ENCODE measurements around the gene RPS6KA5. TPM values are rescaled to one million over a fixed set of nuclear protein-coding genes. Genes with fewer than 3 reads are reported as not detected.
"Not testable (repeated sequence)": the region's sequence is repeated elsewhere in the genome, so short reads cannot be mapped to it uniquely, and the experiment has no call there.

RPS6KA5 gene
- polyA plus RNA-seq, 3 donors from 2014 or later: 11.1 to 19.0 (median 16.6) TPM

GRCh38 chr14:90983560-90983959 lies 76.9 kb downstream of the RPS6KA5 start:
- DNase-seq: no peak
- Mint-ChIP-seq H3K27me3 (ENCODE audit: low read depth in 3 of 3) (peaks cover 0 to 4% (median 1%) of the 10 kb centered on the region in 3 donors), H3K4me1 (no peaks in the 10 kb centered on the region), H3K4me3 (no peak overlapping the region), H3K9me3 (no peaks in the 10 kb centered on the region), H3K27ac (no peak overlapping the region), H3K36me3 (peaks cover 0 to 11% (median 4%) of the 10 kb centered on the region in 3 donors)

GRCh38 chr14:90981636-90982035 lies 78.8 kb downstream of the RPS6KA5 start:
- no peak overlapping the region for H3K27ac Mint-ChIP-seq
- no peak for DNase-seq
- H3K36me3 Mint-ChIP-seq: peaks cover 4 to 17% (median 7%) of the 10 kb centered on the region in 3 donors
- no peak overlapping the region for H3K4me3 Mint-ChIP-seq
- no peaks in the 10 kb centered on the region for H3K4me1 Mint-ChIP-seq
- no peaks in the 10 kb centered on the region for H3K9me3 Mint-ChIP-seq
- peaks cover 0 to 4% (median 1%) of the 10 kb centered on the region in 3 donors for H3K27me3 Mint-ChIP-seq (ENCODE audit: low read depth in 3 of 3)

- not testable (repeated sequence) for H3K4me3 Mint-ChIP-seq; H3K27me3 Mint-ChIP-seq (ENCODE audit: low read depth in 3 of 3); H3K27ac Mint-ChIP-seq
Measured at GRCh38 chr14:90980636-90981035, 79.8 kb downstream of the RPS6KA5 start.

GRCh38 chr14:90979515-90979914 lies 80.9 kb downstream of the RPS6KA5 start:
- no peak overlapping the region for H3K27ac Mint-ChIP-seq
- DNase-seq: no peak

More at GRCh38 chr14:90980636-90981035, 79.8 kb downstream of the RPS6KA5 start:
- H3K9me3 Mint-ChIP-seq, DNase-seq, H3K4me1 Mint-ChIP-seq: not testable (repeated sequence)
- H3K36me3 Mint-ChIP-seq: peaks cover 3 to 20% (median 7%) of the 10 kb centered on the region in 3 donors

GRCh38 chr14:90976101-90976500 lies 84.3 kb downstream of the RPS6KA5 start:
- no peak for DNase-seq
- H3K27ac Mint-ChIP-seq: no peak overlapping the region
- H3K4me3 Mint-ChIP-seq: no peak overlapping the region
- H3K4me1 Mint-ChIP-seq: no peaks in the 10 kb centered on the region
- peaks cover 6 to 24% (median 13%) of the 10 kb centered on the region in 3 donors for H3K36me3 Mint-ChIP-seq
- no peaks in the 10 kb centered on the region for H3K9me3 Mint-ChIP-seq
- peaks cover 0 to 3% (median 0%) of the 10 kb centered on the region in 3 donors for H3K27me3 Mint-ChIP-seq (ENCODE audit: low read depth in 3 of 3)

More at GRCh38 chr14:90979515-90979914, 80.9 kb downstream of the RPS6KA5 start:
- Mint-ChIP-seq H3K4me1 (no peaks in the 10 kb centered on the region), H3K27me3 (ENCODE audit: low read depth in 3 of 3) (peaks cover 0 to 4% (median 1%) of the 10 kb centered on the region in 3 donors), H3K9me3 (no peaks in the 10 kb centered on the region), H3K36me3 (peaks cover 0 to 20% (median 7%) of the 10 kb centered on the region in 3 donors), H3K4me3 (no peak overlapping the region)

GRCh38 chr14:90971687-90972086 lies 88.8 kb downstream of the RPS6KA5 start:
- Mint-ChIP-seq H3K27me3 (ENCODE audit: low read depth in 3 of 3) (peaks cover 0 to 2% (median 0%) of the 10 kb centered on the region in 3 donors), H3K36me3 (peaks cover 6 to 7% (median 6%) of the 10 kb centered on the region in 3 donors), H3K4me1 (peaks cover 13 to 14% of the 10 kb centered on the region in 2 donors), H3K9me3 (no peaks in the 10 kb centered on the region), H3K27ac (no peak overlapping the region), H3K4me3 (no peak overlapping the region)
- no peak for DNase-seq

GRCh38 chr14:90970167-90970600 lies 90.3 kb downstream of the RPS6KA5 start:
- Mint-ChIP-seq H3K9me3 (no peaks in the 10 kb centered on the region), H3K36me3 (peaks cover 6 to 12% (median 10%) of the 10 kb centered on the region in 3 donors), H3K4me1 (peaks cover 13 to 14% of the 10 kb centered on the region in 2 donors), H3K27me3 (ENCODE audit: low read depth in 3 of 3) (peaks cover 0 to 2% (median 0%) of the 10 kb centered on the region in 3 donors), H3K4me3 (no peak overlapping the region), H3K27ac (no peak overlapping the region)
- no peak for DNase-seq

GRCh38 chr14:90969531-90970166 lies 90.8 kb downstream of the RPS6KA5 start:
- Mint-ChIP-seq H3K4me3 (no peak overlapping the region), H3K27me3 (ENCODE audit: low read depth in 3 of 3) (peaks cover 0 to 2% (median 0%) of the 10 kb centered on the region in 3 donors), H3K9me3 (no peaks in the 10 kb centered on the region), H3K36me3 (peaks cover 6 to 13% (median 10%) of the 10 kb centered on the region in 3 donors), H3K4me1 (peaks cover 13 to 14% of the 10 kb centered on the region in 2 donors), H3K27ac (no peak overlapping the region)
- DNase-seq: no peak

- Mint-ChIP-seq H3K4me1 (peaks cover 13 to 14% of the 10 kb centered on the region in 2 donors), H3K9me3 (no peaks in the 10 kb centered on the region), H3K4me3 (no peak overlapping the region), H3K27ac (no peak overlapping the region), H3K27me3 (ENCODE audit: low read depth in 3 of 3) (peaks cover 0 to 2% (median 0%) of the 10 kb centered on the region in 3 donors), H3K36me3 (peaks cover 10 to 13% (median 11%) of the 10 kb centered on the region in 3 donors)
- no peak for DNase-seq
Measured at GRCh38 chr14:90968025-90968424, 92.4 kb downstream of the RPS6KA5 start.

GRCh38 chr14:90966493-90966892 lies 93.9 kb downstream of the RPS6KA5 start:
- no peak for DNase-seq
- Mint-ChIP-seq H3K27me3 (ENCODE audit: low read depth in 3 of 3) (no peaks in the 10 kb centered on the region), H3K9me3 (no peaks in the 10 kb centered on the region), H3K4me3 (no peak overlapping the region), H3K4me1 (peaks cover 13 to 14% of the 10 kb centered on the region in 2 donors), H3K27ac (no peak overlapping the region), H3K36me3 (peaks cover 7 to 10% (median 8%) of the 10 kb centered on the region in 3 donors)

- H3K9me3 Mint-ChIP-seq: no peaks in the 10 kb centered on the region
- no peaks in the 10 kb centered on the region for H3K27me3 Mint-ChIP-seq (ENCODE audit: low read depth in 3 of 3)
- no peak overlapping the region for H3K27ac Mint-ChIP-seq
- no peak for DNase-seq
- peaks cover 4 to 9% (median 5%) of the 10 kb centered on the region in 3 donors for H3K36me3 Mint-ChIP-seq
- peaks cover 13 to 14% of the 10 kb centered on the region in 2 donors for H3K4me1 Mint-ChIP-seq
- H3K4me3 Mint-ChIP-seq: no peak overlapping the region
Measured at GRCh38 chr14:90965765-90966164, 94.7 kb downstream of the RPS6KA5 start.

- Mint-ChIP-seq H3K4me1 (peaks cover 2 to 3% of the 10 kb centered on the region in 2 donors), H3K9me3 (no peaks in the 10 kb centered on the region), H3K27me3 (ENCODE audit: low read depth in 3 of 3) (no peaks in the 10 kb centered on the region), H3K36me3 (peaks cover 9 to 13% (median 10%) of the 10 kb centered on the region in 3 donors), H3K27ac (no peak overlapping the region), H3K4me3 (no peak overlapping the region)
- no peak for DNase-seq
Measured at GRCh38 chr14:90963343-90963742, 97.1 kb downstream of the RPS6KA5 start.

- H3K36me3 Mint-ChIP-seq: peaks cover 9 to 13% (median 13%) of the 10 kb centered on the region in 3 donors
- no peak for DNase-seq
- no peaks in the 10 kb centered on the region for H3K27me3 Mint-ChIP-seq (ENCODE audit: low read depth in 3 of 3)
- H3K4me1 Mint-ChIP-seq: no peaks in the 10 kb centered on the region
- H3K9me3 Mint-ChIP-seq: no peaks in the 10 kb centered on the region
- H3K4me3 Mint-ChIP-seq: no peak overlapping the region
- no peak overlapping the region for H3K27ac Mint-ChIP-seq
Measured at GRCh38 chr14:90962505-90963109, 97.8 kb downstream of the RPS6KA5 start.

- no peak overlapping the region for H3K4me3 Mint-ChIP-seq
Measured at GRCh38 chr14:90960818-90961217, 99.6 kb downstream of the RPS6KA5 start.

More at GRCh38 chr14:90960818-90961217, 99.6 kb downstream of the RPS6KA5 start:
- Mint-ChIP-seq H3K9me3 (peaks cover 4 to 14% (median 10%) of the 10 kb centered on the region in 6 donors), H3K4me1 (no peaks in the 10 kb centered on the region), H3K36me3 (peaks cover 21 to 24% (median 22%) of the 10 kb centered on the region in 3 donors), H3K27me3 (ENCODE audit: low read depth in 3 of 3) (no peaks in the 10 kb centered on the region), H3K27ac (no peak overlapping the region)
- DNase-seq: no peak
